Islet precursor cell (in vitro differentiated cells): ENCODE data around the gene GIPC3.
A peak's percentile ranks its signal among the peaks of the same experiment; 100 is the strongest.
"Not testable (repeated sequence)": the region's sequence is repeated elsewhere in the genome, so short reads cannot be mapped to it uniquely, and the experiment has no call there.

Experiments used
- DNase-seq: peaks from one replicate; pipeline ENCODE4 v3.0.0-alpha.2; 2018

The GIPC3 gene

GRCh38 chr19:3618811-3619630, 33.7 kb downstream of the GIPC3 start:
- DNase-seq = no peak

GRCh38 chr19:3619631-3620012, 34.3 kb downstream of the GIPC3 start:
- no peak for DNase-seq

DNA sequence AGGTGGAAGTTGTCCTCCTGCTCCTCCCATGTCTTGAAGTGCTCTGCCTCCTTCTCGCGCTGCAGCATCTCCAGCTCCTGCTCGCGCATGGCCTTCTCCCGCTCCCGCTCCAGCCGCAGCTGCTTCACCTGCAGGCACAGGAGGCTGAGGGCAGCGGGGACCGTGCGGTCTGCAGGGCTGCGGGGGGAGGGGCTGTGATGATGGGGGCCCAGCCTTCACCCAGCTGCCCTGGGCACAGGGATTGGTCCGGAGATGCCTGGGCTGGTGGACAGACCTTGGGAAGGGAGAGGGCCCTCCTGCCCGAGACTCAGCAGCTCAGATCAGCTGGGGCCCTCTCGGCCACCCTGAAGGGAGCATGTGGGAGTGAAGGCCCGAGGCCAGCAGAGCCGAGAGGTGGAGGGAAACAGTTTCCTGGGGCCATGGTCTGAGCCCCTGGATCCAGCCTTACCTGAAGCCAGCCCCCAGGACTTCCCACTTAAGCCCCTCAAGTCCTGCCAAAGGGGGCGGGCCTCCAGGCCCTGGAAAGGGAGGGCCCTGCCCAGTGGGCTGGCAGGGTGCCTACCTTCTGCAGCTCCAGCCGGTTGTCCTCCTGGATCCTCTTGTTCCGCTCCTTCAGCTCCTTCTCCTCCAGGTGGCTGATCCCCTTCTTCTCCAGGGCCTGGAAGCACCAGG, 35.0 kb downstream of the GIPC3 start:
- DNase-seq = no peak

DNA sequence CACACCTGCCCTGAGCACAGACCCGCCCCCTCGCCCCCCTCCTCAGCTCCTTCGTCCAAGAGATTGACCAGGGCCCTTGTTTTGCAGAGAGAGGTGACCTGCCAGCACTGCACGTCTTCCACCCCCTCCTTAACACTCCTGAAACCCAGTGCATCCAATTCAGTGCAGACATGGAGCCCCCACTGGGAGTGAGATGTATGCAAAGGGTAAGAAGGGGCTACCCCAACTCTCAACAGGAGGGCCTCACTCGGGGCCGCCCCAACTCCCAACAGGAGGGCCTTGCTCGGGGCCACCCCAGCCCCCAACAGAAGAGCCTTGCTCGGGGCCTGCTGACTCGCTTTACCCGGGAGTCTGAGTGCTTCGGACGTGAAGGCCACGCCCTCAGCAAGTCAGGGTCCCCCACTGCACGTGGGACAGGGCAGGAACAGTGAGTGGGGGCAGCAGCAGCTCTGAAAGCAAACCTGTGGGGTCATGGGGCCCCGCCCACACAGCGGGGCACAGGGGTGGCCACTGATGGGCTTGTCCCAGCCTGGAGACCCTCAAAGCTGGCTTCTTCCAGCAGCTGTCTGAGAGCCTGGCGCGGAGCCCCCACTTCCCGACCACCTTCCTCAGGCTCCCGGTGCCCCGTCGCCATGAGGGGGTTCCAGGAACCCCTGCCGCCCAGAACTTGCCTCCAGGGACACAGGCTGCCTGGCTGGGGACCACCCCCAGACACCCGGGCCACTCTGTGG, 35.7 kb downstream of the GIPC3 start:
- no peak for DNase-seq

DNA sequence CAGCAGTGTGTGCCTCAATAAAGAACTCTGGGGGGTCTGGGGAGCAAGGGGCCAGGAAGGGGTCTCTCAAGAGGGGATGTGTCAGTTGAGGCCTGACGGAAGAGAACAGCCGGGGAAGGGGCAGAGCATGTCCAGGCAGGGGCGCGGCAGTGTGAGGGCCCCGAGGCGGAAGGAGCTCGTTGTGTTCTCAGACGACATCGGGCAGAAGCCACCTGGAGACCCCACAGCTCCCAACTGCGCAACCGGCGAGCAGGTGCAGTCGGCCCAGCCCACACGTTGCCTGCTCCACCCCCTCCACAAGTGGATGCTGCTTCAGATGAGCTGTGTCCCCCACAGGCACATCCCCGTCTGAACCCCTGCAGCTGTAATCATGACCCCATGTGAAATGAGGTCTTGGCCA, 36.4 kb downstream of the GIPC3 start:
- DNase-seq = no peak

DNA sequence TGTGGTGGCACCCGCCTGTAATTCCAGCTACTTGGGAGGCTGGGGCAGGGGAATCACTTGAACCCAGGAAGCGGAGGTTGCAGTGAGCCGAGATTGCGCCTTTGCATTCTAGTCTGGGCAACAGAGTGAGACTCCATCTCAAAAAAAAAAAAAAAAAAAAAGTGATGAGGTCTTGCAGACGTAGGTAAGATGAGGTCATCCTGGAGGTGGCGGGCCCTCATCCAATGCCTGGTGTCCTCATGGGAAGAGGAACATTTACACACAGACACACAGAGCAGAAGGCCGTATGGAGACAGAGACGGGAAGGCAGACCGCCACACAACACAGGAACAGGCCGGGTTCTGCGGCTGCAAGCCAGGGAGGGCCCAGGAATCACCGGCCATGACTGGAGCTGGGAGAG, 36.9 kb downstream of the GIPC3 start:
- no peak for DNase-seq

GRCh38 chr19:3623716-3624115, 38.4 kb downstream of the GIPC3 start:
- no peak for DNase-seq

DNA sequence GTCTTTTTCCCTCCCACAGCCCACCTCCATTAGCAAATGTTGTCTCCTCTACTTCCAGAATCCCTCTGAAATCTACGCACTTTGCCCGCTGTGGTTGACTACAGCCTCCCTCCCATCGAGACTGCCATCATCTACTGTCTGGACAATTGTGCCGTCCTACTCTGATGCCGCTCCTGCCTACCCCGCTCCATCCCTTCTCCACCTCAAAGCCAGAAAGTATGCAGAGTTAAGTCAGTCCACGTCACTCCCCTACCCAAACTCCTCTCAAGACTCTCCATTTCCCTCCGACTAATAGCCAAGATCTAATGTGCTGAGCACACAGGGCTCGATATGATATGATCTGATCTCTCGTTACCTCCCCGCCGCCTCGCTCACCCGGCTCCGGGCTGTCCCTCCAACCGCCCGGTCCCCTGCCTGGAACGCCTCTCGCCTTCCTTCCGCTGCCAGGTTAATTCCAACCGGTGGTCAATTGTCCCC, 40.8 kb downstream of the GIPC3 start:
- DNase-seq = no peak

DNA sequence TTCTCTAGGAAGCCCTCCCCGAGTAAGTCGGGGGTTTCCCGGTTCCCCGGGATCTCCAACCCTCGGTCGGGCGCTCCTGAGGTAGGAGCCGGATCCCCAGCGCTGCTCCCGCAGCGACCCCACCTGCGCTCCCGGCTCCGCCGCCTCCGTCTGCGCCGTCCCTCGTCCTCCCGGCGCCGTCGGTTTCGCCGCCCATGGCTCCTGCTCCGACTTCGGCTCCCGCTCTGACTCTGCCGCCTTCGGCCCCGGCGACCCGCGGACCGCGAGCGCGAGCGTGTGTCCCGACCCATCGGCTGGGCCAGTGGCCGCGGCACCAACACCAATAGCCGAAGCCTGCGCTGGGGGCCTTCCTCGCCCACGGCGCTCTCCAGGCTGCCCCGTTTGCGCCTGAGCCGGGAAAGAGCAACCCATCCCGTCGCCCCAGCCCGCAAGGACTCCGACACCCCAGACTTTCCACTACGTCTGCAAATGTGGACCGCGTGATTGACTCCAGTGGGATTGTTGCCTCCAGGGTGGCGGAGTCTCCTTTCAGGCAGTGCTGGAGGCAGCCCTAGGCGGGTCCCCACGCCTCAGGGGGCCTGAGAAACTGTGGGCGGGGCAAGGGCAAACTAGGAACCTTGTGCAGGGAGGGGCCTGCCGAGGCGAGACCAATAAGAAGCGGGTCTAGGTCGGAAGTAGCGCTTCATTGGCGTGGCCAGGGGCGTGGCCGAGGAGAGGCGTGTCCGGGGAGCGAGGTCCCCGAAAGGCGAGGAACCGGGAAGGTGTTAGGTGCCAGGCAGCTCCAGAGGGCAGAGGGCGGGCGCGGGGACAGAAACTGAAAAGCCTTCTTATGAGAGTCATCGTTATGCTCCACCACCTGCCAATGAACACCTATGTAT, 41.4 kb downstream of the GIPC3 start, which contains the start of gene CACTIN:
Gene CACTIN (minus strand): TSS at position 318 of the 878 bp plus-strand sequence. CDS start 28 bp downstream, at position 290.
- peak; percentile 98 for DNase-seq

DNA sequence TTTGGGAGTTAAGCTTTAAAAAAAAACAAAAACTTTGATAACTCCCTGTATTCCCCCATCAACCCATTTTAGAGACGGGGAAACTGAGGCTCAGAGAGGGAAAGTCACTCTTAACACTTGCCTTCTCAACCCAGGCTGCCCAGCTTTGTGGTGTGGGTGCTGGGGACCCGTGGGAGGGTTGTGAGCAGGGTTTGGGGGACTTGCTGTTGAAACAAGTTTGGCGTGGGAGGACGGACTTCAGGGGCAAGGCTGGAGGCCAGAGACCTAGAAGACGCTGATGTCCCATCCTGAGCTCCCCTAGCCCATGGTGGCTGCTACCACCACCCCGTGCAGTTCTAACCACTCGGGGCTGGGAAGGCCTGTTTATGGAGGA, 42.1 kb downstream of the GIPC3 start:
- no peak for DNase-seq

DNA sequence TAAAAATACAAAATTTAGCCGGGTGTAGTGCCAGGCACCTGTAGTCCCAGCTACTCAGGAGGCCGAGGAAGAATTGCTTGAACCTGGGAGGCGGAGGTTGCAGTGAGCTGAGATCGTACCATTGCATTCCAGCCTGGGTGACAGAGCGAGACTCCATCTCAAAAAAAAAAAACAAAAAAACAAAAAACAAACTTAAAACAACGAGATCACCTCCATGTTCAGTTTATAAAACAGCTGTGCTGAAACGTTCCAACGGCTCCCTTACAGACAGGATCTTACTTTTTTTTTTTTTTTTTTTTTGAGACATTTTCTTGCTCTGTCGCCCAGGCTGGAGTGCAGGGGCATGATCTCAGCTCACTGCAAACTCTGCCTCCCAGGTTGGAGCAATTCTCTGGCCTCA, 43.5 kb downstream of the GIPC3 start:
- DNase-seq = not testable (repeated sequence)

DNA sequence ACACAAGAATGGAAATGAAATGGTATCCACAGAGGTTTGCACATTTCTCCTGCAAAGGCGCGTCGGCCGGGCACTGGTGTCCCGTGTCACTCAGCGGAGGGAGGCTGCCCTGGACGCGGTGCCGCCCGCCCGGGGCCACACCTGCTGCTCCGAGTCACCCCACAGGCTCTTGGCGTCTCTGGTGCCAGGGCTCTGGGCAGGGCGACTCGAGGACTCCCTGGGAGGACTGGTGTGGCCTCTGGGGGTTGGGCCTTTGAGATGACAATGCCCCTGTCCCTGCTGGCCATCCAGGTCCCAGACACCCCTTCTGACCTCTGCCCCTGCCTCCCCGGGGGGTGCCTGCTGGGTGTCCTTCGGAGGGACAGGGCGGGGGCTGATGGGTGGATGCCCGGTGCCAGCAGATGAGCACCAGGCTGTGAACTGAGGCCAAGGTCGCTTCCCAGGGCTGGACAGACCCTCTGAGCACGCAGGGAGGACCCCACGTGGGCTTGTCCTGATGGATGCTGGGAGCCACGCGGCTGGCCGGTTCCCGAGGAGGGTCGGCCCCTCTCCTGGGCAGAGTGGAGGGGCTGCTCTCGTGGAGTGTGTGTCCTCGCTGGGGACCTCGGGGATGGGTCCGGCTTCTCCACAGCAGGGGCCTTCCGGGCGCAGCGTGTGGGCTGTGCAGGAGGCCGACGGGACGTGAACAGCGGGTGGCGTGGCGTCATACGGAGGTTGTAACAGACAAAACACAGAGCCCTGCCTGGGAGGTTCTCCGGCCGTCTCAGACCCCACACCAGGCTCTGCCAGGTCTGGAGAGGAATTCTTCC, 46.0 kb downstream of the GIPC3 start:
- no peak for DNase-seq

GRCh38 chr19:3632098-3632497, 46.8 kb downstream of the GIPC3 start:
- no peak for DNase-seq

DNA sequence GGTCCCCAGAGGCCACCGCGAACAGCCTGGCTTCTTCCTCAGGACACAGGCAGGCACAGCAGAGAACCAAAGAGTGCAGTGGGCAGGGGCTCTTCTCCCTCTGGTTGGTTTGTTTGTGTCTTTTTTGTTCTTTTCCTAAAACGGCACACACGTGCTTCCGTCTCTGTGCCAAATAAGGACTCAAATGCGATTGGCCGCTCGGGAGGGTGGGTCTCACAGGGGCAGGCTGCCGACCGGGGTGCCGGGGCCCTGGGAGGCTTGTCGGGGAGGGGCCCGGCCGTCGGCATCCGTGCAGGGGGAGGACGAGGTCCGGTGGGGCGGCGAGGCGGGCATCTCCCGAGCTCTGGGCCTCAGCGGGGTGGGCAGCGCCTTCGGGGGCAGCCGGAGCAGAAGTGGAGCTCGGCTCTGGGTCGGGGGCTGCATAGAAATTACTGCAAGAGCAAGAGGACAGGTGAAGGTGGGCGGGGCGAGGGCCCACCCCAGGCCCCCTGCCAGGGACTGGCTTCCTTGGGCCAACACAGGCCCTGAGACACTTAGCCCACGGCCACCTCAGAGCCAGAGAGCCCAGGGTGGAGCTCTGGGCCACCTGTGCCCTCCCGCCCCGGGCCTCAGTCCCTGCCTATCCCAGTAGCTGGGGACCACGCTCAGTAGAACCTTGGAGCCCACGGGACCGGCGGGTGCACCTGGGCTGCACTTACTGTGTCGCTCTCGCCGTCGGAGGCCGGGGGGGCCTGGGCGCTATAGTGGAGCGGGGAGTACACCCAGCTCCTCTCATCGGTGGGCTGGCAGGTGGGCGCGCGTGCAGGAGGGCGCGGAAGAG, 47.7 kb downstream of the GIPC3 start:
- no peak for DNase-seq

DNA sequence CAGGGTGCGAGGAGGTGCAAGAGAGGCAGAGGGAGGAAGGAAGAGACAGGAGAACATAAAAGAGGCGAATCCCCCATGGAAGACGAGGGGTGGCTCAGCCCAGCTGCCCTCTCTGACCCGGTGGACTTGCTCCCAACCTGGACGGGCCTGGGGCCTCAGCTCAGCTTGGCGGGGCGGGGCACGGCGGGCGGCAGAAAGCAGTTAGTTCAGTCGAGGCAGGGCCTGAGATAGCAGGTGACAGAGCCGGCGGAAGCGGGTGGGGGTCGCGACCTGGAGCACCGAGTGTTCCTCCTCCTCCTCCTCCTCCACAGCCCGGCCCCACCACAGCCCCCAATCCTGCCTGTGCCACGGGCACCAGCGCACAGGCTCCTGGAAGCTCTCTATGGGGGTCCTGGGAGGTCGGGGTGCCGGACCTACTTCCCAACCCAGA, 48.3 kb downstream of the GIPC3 start:
- no peak for DNase-seq

- DNase-seq = no peak
These were observed 49.3 kb downstream of the GIPC3 start for GRCh38 chr19:3634496-3635045.

DNA sequence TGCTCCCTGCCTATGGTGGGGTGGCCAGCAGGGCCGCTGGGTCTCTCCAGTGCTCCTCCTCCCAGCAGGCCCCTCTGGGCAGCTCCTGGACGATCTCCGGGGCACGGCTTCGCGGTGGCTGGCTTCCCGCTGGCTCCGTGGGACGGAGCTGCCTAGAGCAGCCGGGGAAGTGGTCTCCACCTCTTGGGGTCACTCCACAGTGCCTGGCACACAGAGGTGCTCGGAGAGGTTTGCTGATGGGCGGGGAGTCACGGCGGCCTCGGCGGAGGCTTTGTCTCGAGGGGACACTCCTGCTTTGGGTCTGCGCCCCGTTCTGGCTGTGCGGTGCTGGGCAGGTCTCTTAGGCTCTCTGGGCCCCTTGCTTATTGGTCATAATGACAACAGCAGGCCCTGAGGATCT, 51.2 kb downstream of the GIPC3 start:
- no peak for DNase-seq

GRCh38 chr19:3636962-3637361, 51.7 kb downstream of the GIPC3 start:
- no peak for DNase-seq

- DNase-seq = no peak
These were observed 52.3 kb downstream of the GIPC3 start for GRCh38 chr19:3637621-3638020.
